Retinal pigment epithelial cell (primary cell): ENCODE data around the gene PPP2R5A.

ENCODE experiments used
- DNase-seq: peaks from one replicate; pipeline ENCODE4 v3.0.0-alpha.2; 2010; ENCODE audit warnings: low read depth
- H3K4me3 ChIP-seq: 2 replicates; pipeline ENCODE4 v1.5.1; 2011; ENCODE audit warnings: mild to moderate bottlenecking, low read length, control low read depth, moderate library complexity
- CTCF ChIP-seq: conservative IDR thresholded peaks from 2 replicates; pipeline ENCODE4 v1.5.1; 2011; ENCODE audit warnings: low read depth, low read length, control low read depth, inconsistent platforms

Gene PPP2R5A

DNA sequence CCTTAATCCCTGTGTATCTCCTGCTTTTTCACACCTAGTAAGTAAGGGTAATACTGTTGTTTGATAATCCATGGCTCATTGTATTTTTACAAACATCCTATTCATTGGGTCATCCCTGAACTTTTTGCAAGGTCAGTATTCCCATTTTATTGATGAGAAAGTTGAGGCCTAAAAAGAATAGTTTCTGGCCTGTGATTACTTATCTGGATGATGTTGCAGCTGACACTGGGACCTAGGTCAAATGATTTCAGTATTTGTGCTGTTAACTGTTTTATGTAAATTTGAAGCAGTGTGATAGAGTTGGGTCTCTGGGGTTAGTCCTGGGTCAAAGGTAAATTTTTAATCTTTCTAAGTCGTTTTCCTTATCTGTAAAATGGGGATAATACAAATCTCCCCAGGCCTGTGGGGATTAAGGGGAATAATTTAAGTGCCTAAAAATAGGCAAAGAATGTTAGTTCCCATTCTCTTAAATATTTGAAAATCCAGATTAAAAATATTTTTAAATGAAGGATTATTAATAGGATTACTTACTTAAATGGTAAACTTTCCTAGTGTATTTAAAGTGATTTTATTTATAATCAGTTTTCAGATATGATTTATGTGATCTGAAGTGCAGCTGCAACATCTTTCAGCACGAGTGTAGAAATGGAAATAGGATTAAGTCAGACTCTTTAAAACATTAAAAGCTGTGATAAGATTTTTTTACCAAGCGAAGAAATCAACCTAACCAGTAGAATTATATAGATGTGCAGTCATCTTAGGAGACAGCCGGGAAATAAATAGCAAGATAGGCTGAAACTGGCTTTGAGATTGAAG lies 4.3 kb downstream of the PPP2R5A start:
- no peak for TF ChIP-seq CTCF
- no peak overlapping the region for H3K4me3 ChIP-seq
- DNase-seq: no peak

DNA sequence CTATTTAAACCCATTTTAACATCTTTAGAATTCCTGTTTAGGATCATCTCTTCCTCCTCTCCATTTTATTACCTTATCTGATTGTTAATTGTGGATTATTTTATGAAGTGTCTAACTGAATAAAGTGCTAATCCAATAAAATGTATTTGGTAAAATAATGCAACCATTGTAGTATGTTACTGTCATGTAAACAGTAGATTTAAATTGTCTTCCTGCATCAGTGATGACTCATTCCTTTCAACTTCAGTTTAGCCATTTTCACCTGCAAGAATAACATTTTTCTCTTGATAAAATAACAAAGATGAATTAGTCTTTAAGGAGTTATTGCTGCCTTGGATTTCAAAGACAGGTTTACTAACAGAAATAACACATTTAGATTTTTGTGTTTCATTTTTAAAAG lies 5.4 kb downstream of the PPP2R5A start:
- no peak for DNase-seq
- H3K4me3 ChIP-seq: no peak overlapping the region
- no peak for TF ChIP-seq CTCF

- TF ChIP-seq CTCF: peak; percentile 83
These were observed 6.4 kb downstream of the PPP2R5A start for GRCh38 chr1:212291505-212292134.

DNA sequence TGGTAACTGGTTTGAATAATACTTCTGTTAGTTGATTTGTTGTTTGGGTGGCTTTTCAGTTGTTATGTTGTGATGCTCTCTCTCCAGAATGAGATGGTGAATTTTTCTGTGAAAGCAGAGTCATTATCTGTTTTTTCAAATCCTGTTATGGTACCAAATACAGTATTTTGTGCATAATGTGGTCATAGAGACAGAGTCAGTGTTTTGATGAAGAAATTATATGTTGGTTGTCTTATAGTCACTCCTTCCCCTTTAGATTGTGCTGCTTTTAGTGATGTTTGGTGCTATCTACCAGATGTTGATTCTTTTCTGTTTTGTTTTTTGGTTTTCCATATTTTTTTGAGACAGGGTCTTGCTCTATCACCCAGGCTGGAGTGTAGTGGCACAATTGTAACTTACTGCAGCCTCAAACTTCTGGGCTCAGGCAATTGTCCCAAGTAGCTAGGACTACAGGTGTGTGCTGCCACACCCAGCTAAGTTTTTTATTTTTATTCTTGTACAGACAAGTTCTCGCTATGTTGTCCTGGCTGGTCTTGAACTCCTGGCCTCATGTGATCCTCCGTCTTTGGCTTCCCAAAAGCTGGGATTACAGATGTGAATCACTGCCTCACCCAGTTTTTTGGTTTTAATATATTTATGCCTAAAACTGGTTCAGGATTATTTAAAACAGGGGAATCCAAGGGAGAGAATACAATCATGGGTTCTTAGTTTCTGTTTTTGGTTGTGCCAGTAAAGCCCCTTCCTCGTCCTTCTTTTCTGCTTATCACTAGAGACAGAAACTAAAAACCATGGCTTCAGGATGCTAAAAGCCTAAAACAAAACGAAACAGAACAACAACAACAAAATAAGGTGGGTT lies 7.3 kb downstream of the PPP2R5A start:
- no peak for DNase-seq
- TF ChIP-seq CTCF: no peak

More at GRCh38 chr1:212291505-212292134, 6.4 kb downstream of the PPP2R5A start:
- no peak overlapping the region for H3K4me3 ChIP-seq
- DNase-seq: no peak

DNA sequence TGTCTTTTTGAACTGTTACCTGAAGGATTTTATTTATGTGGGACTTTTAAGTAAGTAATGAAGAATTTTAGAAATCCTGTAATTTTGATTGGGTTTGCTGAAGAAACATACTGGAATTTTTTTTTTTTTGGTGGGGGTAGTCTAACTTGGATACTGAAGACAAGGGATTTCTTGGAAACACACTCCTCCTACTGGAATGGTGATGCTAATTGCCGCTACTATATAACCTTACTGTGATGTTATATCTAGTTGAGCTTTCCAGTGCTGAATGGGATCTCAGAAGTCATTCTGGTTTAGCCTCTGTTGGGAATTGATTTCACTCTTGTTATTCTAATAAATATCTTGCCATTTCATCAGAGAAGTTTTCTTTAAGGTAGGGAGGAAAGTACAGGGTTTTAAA lies 8.4 kb downstream of the PPP2R5A start:
- DNase-seq: no peak
- TF ChIP-seq CTCF: peak; percentile 37
- H3K4me3 ChIP-seq: no peak overlapping the region

More for the DNA sequence above, 7.3 kb downstream of the PPP2R5A start:
- H3K4me3 ChIP-seq: no peak overlapping the region

DNA sequence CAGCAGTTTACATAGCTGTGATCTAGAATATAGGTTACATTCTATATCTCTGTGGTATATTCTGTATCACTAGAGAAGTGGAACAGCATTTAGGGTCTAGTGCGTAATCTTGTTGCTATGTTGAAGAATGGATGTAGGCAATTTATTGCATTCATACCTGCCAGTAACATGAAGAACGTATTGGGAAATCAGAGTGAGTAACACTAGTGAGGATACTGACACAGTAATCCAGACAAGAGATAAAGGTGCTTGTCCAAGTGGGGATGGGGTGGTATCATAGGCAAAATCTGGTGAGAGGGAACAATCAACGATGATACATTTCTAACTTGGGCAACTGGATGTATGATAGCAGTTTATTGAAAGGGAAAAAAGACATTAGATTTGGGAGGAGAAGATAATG lies 9.8 kb downstream of the PPP2R5A start:
- no peak for DNase-seq
- no peak overlapping the region for H3K4me3 ChIP-seq
- TF ChIP-seq CTCF: no peak
